NCI-H526 treated with DMSO at 0.1 percent for 48 hours (cell line): Measurements from ENCODE around the gene CTCF.
A peak's percentile ranks its signal among the peaks of the same experiment; 100 is the strongest.

Experiments used
- DNase-seq: peaks from one replicate; lab custom pipeline; 2025; lab: John Stamatoyannopoulos, UW

The CTCF gene

GRCh38 chr16:67535201-67535600 is 27.1 kb upstream of the CTCF start:
- DNase-seq, result no peak

DNA sequence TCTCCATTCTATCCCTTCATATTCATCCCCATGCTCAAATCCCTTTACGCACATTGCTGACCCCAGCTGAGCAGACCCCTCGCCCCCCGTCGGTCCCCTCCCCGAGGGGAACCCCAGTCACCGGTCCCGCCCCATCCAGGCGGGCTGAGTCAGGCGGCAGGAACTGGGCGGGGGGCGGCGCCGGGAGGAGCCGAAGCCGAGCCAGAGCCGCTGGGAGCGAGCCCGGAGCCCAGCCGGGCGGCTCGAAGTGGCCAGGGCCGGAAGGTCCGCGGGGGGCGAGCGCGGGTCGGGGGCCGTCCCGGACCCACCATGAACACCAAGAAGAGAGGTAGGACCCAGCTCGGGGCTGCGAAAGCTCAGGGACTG is 25.1 kb upstream of the CTCF start:
- no peak for DNase-seq

GRCh38 chr16:67537636-67538591 is 24.4 kb upstream of the CTCF start:
- DNase-seq, result no peak

GRCh38 chr16:67538666-67539101 is 23.6 kb upstream of the CTCF start:
- DNase-seq, result no peak

DNA sequence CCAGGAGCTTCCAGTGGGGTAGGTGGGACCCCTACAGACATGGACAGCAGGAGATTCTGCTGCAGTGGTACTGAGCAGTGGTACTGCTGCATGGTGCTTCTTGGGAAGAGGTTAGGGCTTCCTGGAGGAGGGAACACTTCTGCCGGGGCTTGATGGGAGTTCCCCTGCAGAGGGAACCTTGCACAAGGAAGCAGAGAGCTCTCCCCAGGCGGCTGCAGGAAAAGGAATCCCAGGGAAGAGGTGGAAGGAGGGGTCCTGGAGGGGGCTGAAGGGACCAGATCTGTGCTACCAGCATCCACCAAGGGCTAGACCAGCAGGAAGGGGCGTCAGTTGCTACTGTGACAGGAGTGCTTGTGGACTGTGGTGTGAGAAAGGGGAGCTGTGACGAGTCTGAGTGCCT is 23.1 kb upstream of the CTCF start:
- no peak for DNase-seq

DNA sequence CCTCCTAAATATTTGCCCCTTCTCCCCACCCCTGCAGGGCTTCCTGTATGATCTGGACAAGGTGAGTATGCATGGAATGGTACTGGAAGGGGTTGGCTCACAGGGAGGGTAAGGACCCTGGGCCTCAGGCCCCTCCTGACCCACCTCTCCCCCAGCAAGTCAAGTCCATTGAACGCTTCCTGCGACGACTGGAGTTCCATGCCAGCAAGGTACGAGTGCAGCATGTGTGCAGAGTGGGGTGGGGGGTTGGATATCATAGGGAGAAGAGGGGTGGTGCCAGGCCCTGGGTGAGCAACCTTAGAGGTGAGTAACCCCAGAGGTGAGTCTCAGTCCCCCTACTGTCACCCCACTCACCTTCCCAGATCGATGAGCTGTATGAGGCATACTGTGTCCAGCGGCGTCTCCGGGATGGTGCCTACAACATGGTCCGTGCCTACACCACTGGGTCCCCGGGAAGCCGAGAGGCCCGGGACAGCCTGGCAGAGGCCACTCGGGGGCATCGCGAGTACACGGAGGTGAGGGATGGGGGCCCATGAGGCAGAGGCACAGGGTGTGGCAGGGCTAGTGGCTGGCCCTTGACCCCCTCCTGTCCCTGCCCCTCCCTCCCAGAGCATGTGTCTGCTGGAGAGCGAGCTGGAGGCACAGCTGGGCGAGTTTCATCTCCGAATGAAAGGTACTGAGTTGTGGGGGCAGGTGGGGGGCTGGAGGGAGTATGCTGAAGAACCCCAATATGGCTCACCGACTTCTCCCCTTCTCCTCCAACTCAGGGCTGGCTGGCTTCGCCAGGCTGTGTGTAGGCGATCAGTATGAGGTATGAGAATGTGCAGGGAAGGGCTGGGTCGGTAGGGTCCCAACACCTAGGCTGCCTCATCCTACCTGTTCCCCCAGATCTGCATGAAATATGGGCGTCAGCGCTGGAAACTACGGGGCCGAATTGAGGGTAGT is 22.4 kb upstream of the CTCF start:
- DNase-seq, result no peak

- DNase-seq, result no peak
Observed at GRCh38 chr16:67540756-67541155, 21.6 kb upstream of the CTCF start.

GRCh38 chr16:67541391-67542263 is 20.7 kb upstream of the CTCF start:
- no peak for DNase-seq

DNA sequence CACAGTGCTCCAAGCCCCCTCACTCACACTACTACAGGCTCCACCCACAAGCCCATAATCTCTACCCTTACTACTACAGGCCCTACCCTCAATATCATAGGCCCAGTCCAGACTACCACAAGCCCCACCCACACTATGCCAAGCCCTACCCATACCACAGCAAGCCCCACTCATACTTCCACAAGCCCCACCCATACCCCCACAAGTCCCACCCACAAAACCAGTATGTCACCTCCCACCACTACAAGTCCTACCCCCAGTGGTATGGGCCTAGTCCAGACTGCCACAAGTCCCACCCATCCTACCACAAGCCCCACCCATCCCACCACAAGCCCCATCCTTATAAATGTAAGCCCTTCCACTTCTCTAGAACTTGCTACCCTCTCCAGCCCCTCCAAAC is 19.9 kb upstream of the CTCF start:
- no peak for DNase-seq

DNA sequence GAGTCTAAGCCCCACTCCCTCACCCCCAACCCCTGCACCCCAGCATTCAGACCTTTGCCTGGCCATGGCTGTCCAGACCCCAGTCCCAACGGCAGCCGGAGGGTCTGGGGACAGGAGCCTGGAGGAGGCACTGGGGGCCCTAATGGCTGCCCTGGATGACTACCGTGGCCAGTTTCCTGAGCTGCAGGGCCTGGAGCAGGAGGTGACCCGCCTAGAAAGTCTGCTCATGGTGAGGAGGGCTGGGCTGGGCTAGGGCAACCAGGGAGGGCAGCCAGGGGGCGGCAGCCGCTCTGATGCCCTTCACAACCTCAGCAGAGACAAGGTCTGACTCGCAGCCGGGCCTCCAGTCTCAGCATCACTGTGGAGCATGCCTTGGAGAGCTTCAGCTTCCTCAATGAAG is 19.3 kb upstream of the CTCF start:
- DNase-seq, result no peak

DNA sequence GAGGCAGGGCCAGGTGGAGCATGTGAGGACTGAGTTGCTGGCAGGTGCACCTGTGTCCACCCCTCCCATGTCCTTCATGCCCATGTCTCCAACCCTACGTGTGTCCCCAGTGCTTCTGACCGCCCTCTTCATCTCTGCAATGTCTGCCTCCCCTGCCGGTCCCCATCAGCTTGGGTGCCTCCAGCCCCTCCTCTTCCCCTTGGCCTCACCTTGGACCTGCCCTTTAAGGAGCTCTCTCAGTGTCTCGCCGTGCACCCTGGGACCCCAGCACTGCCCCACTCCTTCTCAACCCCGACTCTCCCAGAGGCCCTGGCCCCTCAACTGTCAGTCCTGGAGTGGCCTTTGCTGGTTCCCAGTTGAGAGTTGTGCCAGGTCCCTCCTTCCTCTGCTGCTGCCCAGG is 18.7 kb upstream of the CTCF start:
- no peak for DNase-seq

DNA sequence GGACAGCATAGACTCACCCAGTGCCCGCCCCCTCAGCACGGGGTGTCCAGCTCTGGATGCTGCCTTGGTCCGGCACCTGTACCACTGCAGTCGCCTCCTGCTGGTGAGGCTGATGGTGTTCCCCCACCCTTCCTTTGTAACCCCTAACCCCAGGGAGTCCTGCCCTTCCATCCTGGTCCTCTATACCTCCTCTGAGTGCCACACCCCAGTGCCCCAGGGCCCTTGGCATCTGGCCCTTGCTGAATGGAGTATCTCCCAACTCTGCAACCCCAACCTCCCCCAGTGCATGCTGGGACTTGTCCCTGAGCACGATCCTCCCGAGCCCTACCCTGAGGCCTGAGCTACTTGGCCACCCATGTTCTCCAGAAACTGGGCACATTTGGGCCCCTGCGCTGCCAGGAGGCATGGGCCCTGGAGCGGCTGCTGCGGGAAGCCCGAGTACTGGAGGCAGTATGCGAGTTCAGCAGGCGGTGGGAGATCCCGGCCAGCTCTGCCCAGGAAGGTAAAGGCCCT is 17.9 kb upstream of the CTCF start:
- no peak for DNase-seq

GRCh38 chr16:67544844-67545664 is 17.3 kb upstream of the CTCF start:
- no peak for DNase-seq

- DNase-seq, result no peak
Observed at GRCh38 chr16:67545665-67546024, 16.7 kb upstream of the CTCF start.

DNA sequence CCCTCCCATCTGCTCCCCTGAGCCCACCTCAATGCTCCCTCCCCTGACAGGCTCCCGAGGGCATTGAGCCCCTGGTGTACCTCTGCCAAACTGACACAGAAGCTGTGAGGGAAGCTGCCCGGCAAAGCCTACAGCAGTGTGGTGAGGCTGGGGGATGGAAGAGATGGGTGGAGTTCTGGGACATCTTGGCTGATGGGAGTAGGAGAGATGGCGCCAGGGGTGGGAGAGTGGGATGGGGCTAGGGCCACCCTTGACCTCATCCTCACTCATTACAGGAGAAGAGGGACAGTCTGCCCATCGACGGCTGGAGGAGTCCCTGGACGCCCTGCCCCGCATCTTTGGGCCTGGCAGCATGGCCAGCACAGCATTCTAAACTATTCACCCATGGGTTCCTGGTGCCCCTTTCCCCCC is 16.2 kb upstream of the CTCF start:
- no peak for DNase-seq

- peak; percentile 4 for DNase-seq
Observed at GRCh38 chr16:67546761-67547422, 15.4 kb upstream of the CTCF start.

DNA sequence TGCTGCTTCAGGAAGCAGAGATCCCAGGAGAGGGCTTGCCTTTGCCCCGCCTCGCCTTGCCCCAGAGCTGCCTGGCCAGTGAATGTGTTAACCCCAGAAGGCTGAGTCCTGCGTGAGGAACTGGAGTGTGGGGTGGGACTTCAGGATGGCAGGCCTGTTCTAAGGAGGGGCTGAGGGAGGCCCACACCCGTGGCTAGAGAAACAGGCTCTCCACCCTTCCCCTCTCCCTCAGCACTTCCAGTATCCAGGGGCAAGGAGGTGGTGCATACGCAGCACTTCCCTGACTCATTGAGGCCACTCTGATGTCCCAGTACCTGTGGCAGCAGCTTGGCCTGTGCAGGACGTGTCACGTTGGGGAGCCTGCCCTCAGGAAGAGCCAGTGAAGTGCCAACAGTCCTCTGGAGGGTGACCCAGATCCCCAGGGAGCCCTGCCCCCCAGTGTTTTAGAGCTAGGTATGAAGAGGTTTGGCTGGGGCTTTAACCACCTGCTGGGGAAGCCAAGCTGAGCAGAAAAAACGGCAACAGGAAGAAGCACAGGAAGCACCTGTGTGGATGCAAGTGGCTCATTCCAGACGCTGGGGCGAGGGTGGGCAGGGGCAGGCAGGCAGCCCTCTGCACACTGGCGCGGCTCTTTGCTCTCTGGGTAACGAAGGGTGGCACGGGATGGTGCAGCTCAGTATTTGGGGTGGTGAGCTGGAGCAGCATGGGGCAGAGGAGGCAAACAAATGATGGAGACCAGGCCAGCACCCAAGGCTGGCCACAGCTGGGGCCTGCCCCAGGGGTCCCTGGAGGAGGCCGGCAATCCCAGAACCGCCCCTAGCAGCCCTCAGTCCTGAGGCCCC is 14.7 kb upstream of the CTCF start:
- DNase-seq, result no peak

GRCh38 chr16:67548265-67549126 is 13.8 kb upstream of the CTCF start:
- DNase-seq, result no peak
